GM19099 (cell line): ENCODE data around the gene SANBR.

Experiments
- POLR2A ChIP-seq: IDR thresholded peaks from 3 replicates; pipeline ENCODE4 v1.6.1; 2011; ENCODE audit warnings: low read depth; ENCODE audit not compliant: insufficient read length; ENCODE audit errors: extremely low read depth

SANBR gene

DNA sequence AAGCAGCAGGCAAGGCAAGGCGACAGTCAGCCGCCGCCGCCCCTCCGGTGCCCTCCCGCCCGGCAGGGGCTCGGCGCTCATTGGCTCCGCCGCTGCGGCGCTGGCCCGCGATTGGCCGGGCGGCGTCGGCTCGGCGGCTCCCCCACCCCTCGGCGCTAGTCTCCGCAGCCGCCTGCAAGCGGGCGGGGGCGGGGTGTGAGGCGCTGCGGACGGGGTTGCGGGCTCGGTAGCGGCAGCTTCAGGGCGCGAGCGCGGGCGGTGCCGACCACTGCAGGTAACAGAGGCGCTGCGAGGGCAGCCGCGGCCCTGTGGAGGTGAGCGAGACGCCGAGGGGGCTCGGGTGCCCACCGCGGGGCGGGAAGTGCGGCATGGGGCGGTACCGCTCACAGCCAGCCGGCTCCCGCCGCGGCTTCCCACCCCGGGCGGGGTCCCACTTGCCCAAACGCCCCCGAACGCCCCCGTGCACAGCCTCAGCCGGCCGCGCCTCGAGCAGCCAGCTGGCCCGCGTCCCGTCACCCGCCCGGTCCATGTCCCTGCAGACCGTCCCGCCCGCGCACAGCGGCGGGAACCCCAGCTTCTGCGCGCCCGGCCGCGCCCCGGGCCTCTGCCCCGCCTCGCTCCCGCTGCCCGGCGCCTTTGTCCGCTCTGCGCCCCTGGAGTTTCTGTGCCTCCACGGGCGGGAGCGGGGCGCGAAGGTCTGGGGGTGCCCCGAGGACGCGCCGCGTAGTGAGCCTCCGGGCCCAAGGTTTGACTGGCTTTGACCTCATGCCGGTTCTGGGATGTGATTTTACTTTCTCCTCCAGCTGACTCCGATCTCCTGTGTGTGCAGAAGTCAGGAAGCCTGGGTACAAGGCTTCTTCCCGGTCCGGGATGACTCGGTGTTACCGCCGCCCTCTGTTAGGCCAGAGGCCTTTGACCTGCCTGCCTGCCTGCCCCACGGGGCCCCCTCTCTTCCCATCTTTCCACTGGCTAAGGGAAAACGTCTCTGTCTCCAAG is at the start of gene SANBR:
SANBR (plus strand) TSS at position 158 of the 996 bp plus-strand sequence. CDS start 4,480 bp downstream, outside the sequence.
- peak; percentile 57 for TF ChIP-seq POLR2A

DNA sequence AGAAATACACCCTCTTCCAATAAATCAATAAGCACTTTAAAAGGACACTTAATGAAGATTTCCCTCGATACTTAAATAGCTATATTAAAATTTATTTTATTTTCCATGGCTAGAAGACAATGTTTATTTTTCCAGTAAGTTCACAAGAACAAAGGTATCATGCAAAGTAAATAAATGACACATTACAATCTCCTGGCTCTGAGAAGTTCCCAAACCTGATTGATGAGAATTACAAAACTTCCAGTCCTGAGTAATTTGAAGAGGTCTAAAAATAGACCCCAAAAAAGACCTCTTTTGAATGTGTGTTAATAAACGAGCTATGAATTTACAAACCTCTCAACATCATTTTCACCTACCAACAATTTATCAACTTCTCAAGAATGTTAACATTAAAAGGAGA is 49.7 kb upstream of the SANBR start:
- no peak for TF ChIP-seq POLR2A

DNA sequence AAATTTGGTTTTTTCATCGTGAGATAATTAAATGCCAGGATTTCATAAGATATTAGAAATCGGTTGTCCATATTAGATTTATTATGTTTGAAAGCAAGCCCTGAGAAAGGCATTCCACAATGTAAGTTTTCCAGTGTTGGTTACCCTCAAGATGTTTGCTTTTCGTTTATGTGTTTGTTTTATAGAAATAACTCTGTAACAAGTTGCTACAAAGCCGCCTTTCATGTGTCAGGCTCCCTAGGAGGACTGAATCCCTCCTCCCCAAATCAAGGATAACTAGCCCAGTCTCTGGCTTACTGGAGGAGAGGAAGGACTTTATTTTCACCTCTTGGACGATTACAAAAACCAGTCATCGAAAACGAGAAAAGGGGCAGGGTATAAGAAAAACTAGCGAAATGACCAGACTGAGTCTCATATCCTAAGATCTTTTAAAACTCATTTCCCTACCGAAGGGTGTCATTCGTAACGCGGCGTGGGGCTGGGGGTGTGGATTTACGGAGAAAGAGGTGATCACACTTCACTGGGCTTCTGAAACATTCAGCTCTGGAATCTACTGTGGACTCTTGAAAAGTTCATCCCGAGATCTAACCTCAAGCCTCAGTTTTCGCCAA is 49.2 kb upstream of the SANBR start:
- no peak for TF ChIP-seq POLR2A

GRCh38 chr2:61017003-61017555 is 48.6 kb upstream of the SANBR start:
- TF ChIP-seq POLR2A, result peak; percentile 70

GRCh38 chr2:61017556-61018317 is 47.9 kb upstream of the SANBR start, which contains the start of the genes PEX13 and PUS10:
PEX13 (plus strand) TSS chr2:61017720; CDS start chr2:61017760, 40 bp downstream.
PUS10 (minus strand) TSS chr2:61018255; CDS start chr2:61011890, 6,365 bp downstream.
- TF ChIP-seq POLR2A, result peak; percentile 72

GRCh38 chr2:61018318-61018755 is 47.3 kb upstream of the SANBR start:
- no peak for TF ChIP-seq POLR2A

DNA sequence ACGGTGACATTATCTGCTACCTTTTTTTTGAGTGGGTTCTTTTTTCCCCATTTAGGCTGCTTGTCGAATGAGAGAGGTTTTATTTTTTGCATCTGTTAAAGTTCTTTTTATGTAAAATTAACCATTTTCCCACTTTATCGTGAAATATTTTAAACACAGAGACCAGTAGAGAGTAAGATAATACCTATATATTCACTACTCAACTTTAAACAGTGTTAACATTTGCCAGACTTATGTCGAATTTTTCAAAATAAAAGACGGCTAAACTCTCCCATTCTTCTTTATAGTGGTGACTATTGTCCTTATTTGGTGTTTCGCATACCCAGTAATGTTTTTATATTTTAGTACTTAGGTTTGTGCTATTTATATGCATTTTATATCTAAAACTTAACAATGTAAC is 46.9 kb upstream of the SANBR start:
- no peak for TF ChIP-seq POLR2A

DNA sequence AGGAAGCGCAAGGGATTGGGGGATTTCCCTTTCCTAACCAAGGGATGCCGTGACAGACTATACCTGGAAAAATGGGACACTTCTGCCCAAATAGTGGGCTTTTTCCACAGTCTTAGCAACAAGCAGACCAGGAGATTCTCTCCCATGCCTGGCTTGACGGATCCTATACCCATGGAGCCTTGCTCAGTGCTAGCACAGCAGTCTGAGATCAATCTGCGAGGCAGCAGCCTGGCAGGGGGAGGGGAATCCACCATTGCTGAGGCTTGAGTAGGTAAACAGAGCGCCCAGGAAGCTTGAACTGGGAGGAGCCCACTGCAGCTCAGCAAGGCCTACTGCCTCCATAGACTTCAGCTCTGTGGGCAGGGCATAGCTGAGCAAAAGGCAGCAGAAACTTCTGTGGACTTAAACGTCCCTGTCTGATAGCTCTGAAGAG is 44.4 kb upstream of the SANBR start:
- no peak for TF ChIP-seq POLR2A

GRCh38 chr2:61023670-61024069 is 42.0 kb upstream of the SANBR start:
- TF ChIP-seq POLR2A, result no peak

- TF ChIP-seq POLR2A, result no peak
Observed at GRCh38 chr2:61029533-61029932, 36.1 kb upstream of the SANBR start.

- TF ChIP-seq POLR2A, result no peak
Observed at GRCh38 chr2:61042807-61043206, 22.9 kb upstream of the SANBR start.

DNA sequence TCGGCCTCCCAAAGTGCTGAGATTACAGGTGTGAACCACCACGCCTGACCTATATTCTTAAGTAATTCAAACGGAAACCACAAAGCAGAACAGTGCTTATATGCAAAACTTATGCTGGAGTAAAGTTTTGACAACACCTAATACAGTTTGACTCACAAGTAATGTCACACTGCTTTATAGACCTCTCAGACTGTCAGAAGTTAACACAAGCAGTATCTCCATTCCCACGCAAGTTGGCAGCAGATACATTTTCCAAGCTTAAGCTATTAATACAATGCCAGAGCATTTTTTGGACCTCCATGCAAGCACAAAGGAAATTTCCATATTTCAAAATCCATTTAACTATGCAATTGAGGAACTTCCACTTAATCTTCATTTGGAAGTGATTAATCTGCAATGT is 21.0 kb upstream of the SANBR start:
- TF ChIP-seq POLR2A, result no peak

- no peak for TF ChIP-seq POLR2A
Observed at GRCh38 chr2:61045226-61045625, 20.4 kb upstream of the SANBR start.

- TF ChIP-seq POLR2A, result no peak
Observed at GRCh38 chr2:61045999-61046398, 19.7 kb upstream of the SANBR start.

GRCh38 chr2:61055557-61055956 is 10.1 kb upstream of the SANBR start:
- no peak for TF ChIP-seq POLR2A
